HepG2 (cell line): ENCODE data around the gene DCC. TPM values are rescaled to one million over a fixed set of nuclear protein-coding genes. Genes with fewer than 3 reads are reported as not detected.

Source experiments
- ATAC-seq: fragments of 200-7000 bp; cut with Tn5 transposase; 3 replicates; pipeline ENCODE4 v1.9.1; 2020; ENCODE audit warnings: mild to moderate bottlenecking, moderate library complexity
- BruUV-seq: library from RNA; stranded (reverse); fragments of 400-500 nt; replicated peaks from 2 replicates; lab custom pipeline; 2021; lab: Mats Ljungman, UMichigan
- CTCF ChIA-PET: fragments of 300-600 bp; formaldehyde crosslinking; extraction: SDS; loops from one replicate; lab custom pipeline; 2021; ENCODE audit warnings: low total read pairs, inconsistent platforms, low intra/inter-chr PET ratio; lab: Yijun Ruan, JAX
- POLR2A ChIA-PET: fragments of 350-600 bp; sonication (Branson Sonifier 250); formaldehyde crosslinking; loops from one replicate; lab custom pipeline; 2020; ENCODE audit warnings: antibody characterized with exemption, inconsistent platforms; lab: Yijun Ruan, JAX
- DNase-seq: peaks from one replicate; pipeline ENCODE4 v3.0.0-alpha.2; 2015; ENCODE audit warnings: low spot score
- FAIRE-seq: peaks from 3 replicates; lab custom pipeline; 2011; peaks lifted over from hg19 to GRCh38; lab: Jason Lieb, UNC
- H2AFZ ChIP-seq: one replicate; pipeline ENCODE4 v1.6.1; 2011; ENCODE audit warnings: low read length, inconsistent platforms
- H3K27ac ChIP-seq: fragments of 300-600 bp; 3 replicates; pipeline ENCODE4 v1.8.0; 2011; ENCODE audit warnings: mixed run types, mild to moderate bottlenecking, mixed read lengths, low read length, inconsistent platforms; ENCODE audit not compliant: insufficient read depth; ENCODE audit errors: extremely low read length
- H3K27me3 ChIP-seq, 2 experiments: fragments of 200-600 bp in 1 of 2; 2 replicates in 1 of 2; 3 replicates in 1 of 2; pipeline versions ENCODE4 v1.6.0 to v1.8.0; 2011; ENCODE audit warnings: low read length in 2 of 2, mild to moderate bottlenecking in 2 of 2, moderate library complexity in 2 of 2, inconsistent platforms in 1 of 2; ENCODE audit not compliant: insufficient read depth in 2 of 2, control insufficient read depth in 1 of 2
- H3K36me3 ChIP-seq, 2 experiments: fragments of 200-600 bp in 1 of 2; replicated peaks in 1 of 2; 2 replicates in 1 of 2; 3 replicates in 1 of 2; pipeline versions ENCODE4 v1.5.1 to v1.8.0; 2011; ENCODE audit warnings: low read length in 2 of 2, inconsistent platforms in 1 of 2; ENCODE audit not compliant: insufficient read depth in 2 of 2, control insufficient read depth in 1 of 2
- H3K4me1 ChIP-seq: 2 replicates; pipeline ENCODE4 v1.5.1; 2012; ENCODE audit warnings: low read length, inconsistent platforms; ENCODE audit not compliant: insufficient read depth
- H3K4me2 ChIP-seq: 2 replicates; pipeline ENCODE4 v1.6.0; 2011; ENCODE audit warnings: low read depth, low read length, inconsistent platforms
- H3K4me3 ChIP-seq, 3 experiments: fragments of 200-600 bp in 1 of 3; sonication (generic), shearing (Covaris generic) in 1 of 3; replicated peaks in 1 of 3; 2 replicates each; pipeline ENCODE4 v1.5.1; 2011 to 2016; ENCODE audit warnings: low read length in 3 of 3, inconsistent platforms in 2 of 3, low read depth in 2 of 3, mild to moderate bottlenecking in 2 of 3, control low read depth in 1 of 3, mixed read lengths in 1 of 3; ENCODE audit not compliant: insufficient read depth in 1 of 3
- H3K79me2 ChIP-seq: one replicate; pipeline ENCODE4 v1.6.1; 2011; ENCODE audit warnings: low read length, inconsistent platforms; ENCODE audit not compliant: insufficient read depth
- H3K9ac ChIP-seq: 2 replicates; pipeline ENCODE4 v1.6.0; 2011; ENCODE audit warnings: mild to moderate bottlenecking, low read depth, low read length, inconsistent platforms; ENCODE audit not compliant: insufficient read depth
- H3K9me3 ChIP-seq: 2 replicates; pipeline ENCODE4 v1.5.1; 2012; ENCODE audit warnings: mild to moderate bottlenecking, low read length
- H4K20me1 ChIP-seq: 2 replicates; pipeline ENCODE4 v1.6.0; 2011; ENCODE audit warnings: inconsistent platforms, mild to moderate bottlenecking, low read length, moderate library complexity; ENCODE audit not compliant: insufficient read depth
- BRF2 ChIP-seq: sonication (generic); formaldehyde crosslinking; IDR thresholded peaks from 2 replicates; pipeline ENCODE4 v1.8.1; 2022; ENCODE audit warnings: mild to moderate bottlenecking, missing genetic modification reagents
- CENPBD1 ChIP-seq: sonication (generic); formaldehyde crosslinking; IDR thresholded peaks from 2 replicates; pipeline ENCODE4 v1.8.0; 2022; ENCODE audit warnings: missing genetic modification reagents, low read depth, mild to moderate bottlenecking, borderline replicate concordance
- CHCHD3 ChIP-seq: sonication (generic); formaldehyde crosslinking; IDR thresholded peaks from 2 replicates; pipeline ENCODE4 v1.8.0; 2022; ENCODE audit warnings: mild to moderate bottlenecking, missing genetic modification reagents, moderate library complexity
- CHD2 ChIP-seq: IDR thresholded peaks from 2 replicates; pipeline ENCODE4 v1.6.1; 2011; ENCODE audit warnings: low read depth, low read length, improper control_type of control experiment
- ELF4 ChIP-seq: sonication (generic); formaldehyde crosslinking; IDR thresholded peaks from 2 replicates; pipeline ENCODE4 v1.5.0; 2020; ENCODE audit warnings: missing genetic modification reagents, mild to moderate bottlenecking, moderate library complexity, borderline replicate concordance
- FLYWCH1 ChIP-seq: sonication (generic); formaldehyde crosslinking; IDR thresholded peaks from 2 replicates; pipeline ENCODE4 v1.8.1; 2023; ENCODE audit warnings: mild to moderate bottlenecking, missing genetic modification reagents
- PAX8 ChIP-seq: sonication (generic); formaldehyde crosslinking; IDR thresholded peaks from 2 replicates; pipeline ENCODE4 v1.8.0; 2022; ENCODE audit warnings: mild to moderate bottlenecking, missing genetic modification reagents, borderline replicate concordance
- PPARG ChIP-seq: conservative IDR thresholded peaks from 2 replicates; pipeline ENCODE4 v1.6.1; 2016; ENCODE audit warnings: missing biosample characterization, missing genetic modification reagents
- RAD51 ChIP-seq: fragments of 450-650 bp; IDR thresholded peaks from 2 replicates; pipeline ENCODE4 v1.6.1; 2016; ENCODE audit warnings: borderline replicate concordance
- SALL2 ChIP-seq: sonication (generic); formaldehyde crosslinking; IDR thresholded peaks from 2 replicates; pipeline ENCODE4 v1.8.1; 2023; ENCODE audit warnings: mild to moderate bottlenecking, missing genetic modification reagents, inconsistent platforms
- SNAPC2 ChIP-seq: sonication (generic); formaldehyde crosslinking; IDR thresholded peaks from 2 replicates; pipeline ENCODE4 v1.8.1; 2022; ENCODE audit warnings: mild to moderate bottlenecking, missing genetic modification reagents
- SOX5 ChIP-seq: IDR thresholded peaks from 2 replicates; pipeline ENCODE4 v1.6.1; 2016; ENCODE audit warnings: borderline replicate concordance
- SP4 ChIP-seq: sonication (generic); formaldehyde crosslinking; IDR thresholded peaks from 2 replicates; pipeline ENCODE4 v1.8.1; 2023; ENCODE audit warnings: mild to moderate bottlenecking, missing genetic modification reagents
- THAP11 ChIP-seq: IDR thresholded peaks from 2 replicates; pipeline ENCODE4 v1.6.1; 2016; ENCODE audit warnings: missing biosample characterization, missing genetic modification reagents
- ZBTB7B ChIP-seq: sonication (generic); formaldehyde crosslinking; IDR thresholded peaks from 2 replicates; pipeline ENCODE4 v1.4.0; 2020; ENCODE audit warnings: missing genetic modification reagents
- ZMYM2 ChIP-seq: sonication (generic); formaldehyde crosslinking; IDR thresholded peaks from 2 replicates; pipeline ENCODE4 v1.8.0; 2022; ENCODE audit warnings: mild to moderate bottlenecking, missing genetic modification reagents
- ZNF17 ChIP-seq: sonication (generic); formaldehyde crosslinking; IDR thresholded peaks from 2 replicates; pipeline ENCODE4 v1.5.0; 2020; ENCODE audit warnings: mild to moderate bottlenecking, missing genetic modification reagents
- ZNF501 ChIP-seq: sonication (generic); formaldehyde crosslinking; IDR thresholded peaks from 2 replicates; pipeline ENCODE4 v1.5.1; 2020; ENCODE audit warnings: mild to moderate bottlenecking, moderate library complexity, missing genetic modification reagents
- WGBS: methylation state at CpG from one replicate; pipeline ENCODE4 v1.1.6; 2017; ENCODE audit warnings: low lambda C conversion rate; 5-methylcytosine and 5-hydroxymethylcytosine counted together
- in situ Hi-C: cut with HindIII; loops from 2 replicates; pipeline ENCODE4 v1.10.0; 2017; ENCODE audit warnings: low pct_unique_long_range_greater_than_20kb; ENCODE audit not compliant: extremely low pct_ligation_motif_present
- intact Hi-C: fragments of 100-400 bp; cut with micrococcal nuclease; formaldehyde crosslinking; loops from one replicate; pipeline ENCODE4 v1.10.0; 2022; ENCODE audit not compliant: unreplicated experiment
- polyA plus RNA-seq, 8 experiments: library from polyadenylated mRNA; depleted of rRNA in 3 of 8; stranded (reverse) in 7 of 8; unstranded in 1 of 8; fragments of >200 nt; fragmentation: Illumina TruSeq in 4 of 8; extraction: Trizol in 4 of 8; gene quantifications; 2 replicates each; pipeline versions ENCODE4 v1.2.1 to v1.2.3, GENCODE V29; 2011 to 2016; ENCODE audit warnings: low read depth in 4 of 8, missing spikeins in 1 of 8, mixed read lengths in 1 of 8; ENCODE audit not compliant: insufficient read depth in 1 of 8
- total RNA-seq, 5 experiments: library from RNA; depleted of rRNA; stranded (reverse); fragments of >200 nt; fragmentation: Illumina TruSeq; extraction: Trizol; gene quantifications; 2 replicates each; pipeline ENCODE4 v1.2.3, GENCODE V29; 2016; ENCODE audit warnings: low read depth in 1 of 5
- TF ChIP-seq, protein P1 (sequence below): IDR thresholded peaks from 2 replicates; pipeline ENCODE4 v1.6.1; 2016; ENCODE audit warnings: low read depth

Gene DCC
- total and polyA plus RNA-seq, 2 of the 13 experiments (the other 11 are each of a cell fraction or from before 2014, with no cell fraction given) = not detected

GRCh38 chr18:52829320-52829719 lies 489.3 kb downstream of the DCC start:
- H3K27me3 ChIP-seq = no peaks in the 10 kb centered on the region; a peak in 1 of 5 replicates
- H3K4me2 ChIP-seq = no peak overlapping the region
- peaks cover 40% of the 10 kb centered on the region for H3K9me3 ChIP-seq
- H3K79me2 ChIP-seq = no peaks in the 10 kb centered on the region
- BruUV-seq = no TSS peak
- ChIA-PET POLR2A (no interaction called here), CTCF (no interaction called here)
- H2AFZ ChIP-seq = no peak overlapping the region
- no peak overlapping the region for H3K9ac ChIP-seq
- no peaks in the 10 kb centered on the region for H3K4me1 ChIP-seq
- in situ Hi-C loops = no loop called here
- intact Hi-C loops = no loop called here
- no peaks in the 10 kb centered on the region for H3K36me3 ChIP-seq
- no peak overlapping the region for H3K27ac ChIP-seq
- H4K20me1 ChIP-seq = no peaks in the 10 kb centered on the region
- no peak overlapping the region for H3K4me3 ChIP-seq
- ATAC-seq = no peak
- no peak for FAIRE-seq
- TF ChIP-seq PAX8 (CRISPR knock-in tag) = no peak
- no peak for TF ChIP-seq ZMYM2 (CRISPR knock-in tag)
- TF ChIP-seq FLYWCH1 (CRISPR knock-in tag) = no peak
- no peak for TF ChIP-seq CHD2
- no peak for TF ChIP-seq SOX5
- TF ChIP-seq CHCHD3 (CRISPR knock-in tag) = no peak
- no peak for DNase-seq

GRCh38 chr18:52829876-52830405 lies 489.9 kb downstream of the DCC start:
- no peak for ATAC-seq
- H3K27ac ChIP-seq = no peak overlapping the region
- intact Hi-C loops (no loop called here), in situ Hi-C loops (no loop called here)
- DNase-seq = no peak
- H3K4me2 ChIP-seq = no peak overlapping the region
- H3K27me3 ChIP-seq = no peaks in the 10 kb centered on the region; a peak in 1 of 5 replicates
- H3K4me3 ChIP-seq = no peak overlapping the region
- H3K4me1 ChIP-seq = no peaks in the 10 kb centered on the region
- H3K79me2 ChIP-seq = no peaks in the 10 kb centered on the region
- peaks cover 42% of the 10 kb centered on the region for H3K9me3 ChIP-seq
- FAIRE-seq = no peak
- H3K36me3 ChIP-seq = no peaks in the 10 kb centered on the region
- CTCF ChIA-PET = no interaction called here
- no peak overlapping the region for H2AFZ ChIP-seq
- BruUV-seq = no TSS peak
- H3K9ac ChIP-seq = no peak overlapping the region
- 0% methylated on average over 4 of the region's 4 CpGs for WGBS
- no peaks in the 10 kb centered on the region for H4K20me1 ChIP-seq
- POLR2A ChIA-PET = no interaction called here
- TF ChIP-seq ELF4 (no peak), ZNF501 (CRISPR knock-in tag) (no peak), ZBTB7B (CRISPR knock-in tag) (no peak), PPARG (CRISPR knock-in tag) (no peak), RAD51 (no peak), BRF2 (no peak), SP4 (CRISPR knock-in tag) (no peak), SALL2 (no peak), SNAPC2 (CRISPR knock-in tag) (no peak), CENPBD1 (CRISPR knock-in tag) (no peak), ZNF17 (CRISPR knock-in tag) (no peak), THAP11 (CRISPR knock-in tag) (no peak)
- TF ChIP-seq, protein P1, sequence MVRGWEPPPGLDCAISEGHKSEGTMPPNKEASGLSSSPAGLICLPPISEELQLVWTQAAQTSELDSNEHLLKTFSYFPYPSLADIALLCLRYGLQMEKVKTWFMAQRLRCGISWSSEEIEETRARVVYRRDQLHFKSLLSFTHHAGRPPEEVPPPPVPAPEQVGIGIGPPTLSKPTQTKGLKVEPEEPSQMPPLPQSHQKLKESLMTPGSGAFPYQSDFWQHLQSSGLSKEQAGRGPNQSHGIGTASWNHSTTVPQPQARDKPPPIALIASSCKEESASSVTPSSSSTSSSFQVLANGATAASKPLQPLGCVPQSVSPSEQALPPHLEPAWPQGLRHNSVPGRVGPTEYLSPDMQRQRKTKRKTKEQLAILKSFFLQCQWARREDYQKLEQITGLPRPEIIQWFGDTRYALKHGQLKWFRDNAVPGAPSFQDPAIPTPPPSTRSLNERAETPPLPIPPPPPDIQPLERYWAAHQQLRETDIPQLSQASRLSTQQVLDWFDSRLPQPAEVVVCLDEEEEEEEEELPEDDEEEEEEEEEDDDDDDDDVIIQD = no peak
